ENCODE measurements around the gene CABLES2. TPM values are rescaled to one million over a fixed set of nuclear protein-coding genes. Genes with fewer than 3 reads are reported as not detected.

The CABLES2 gene
- total and polyA plus RNA-seq, 9 of the 15 experiments (the other 6 are each of a cell fraction or from before 2014, with no cell fraction given), result 0.46 to 4.2 (median 1.6) TPM

- Histone ChIP-seq H2AFZ (ENCODE audit: low read depth, low read length) (no peak overlapping the region), H3K9me1 (ENCODE audit: control insufficient read depth, insufficient read depth, low read length) (peaks cover 7% of the 10 kb centered on the region), H3K9me3 (replicated peaks; ENCODE audit: control insufficient read depth, insufficient read depth, low read depth, low read length) (no peaks in the 10 kb centered on the region), H3K4me1 (replicated peaks in 1 of 2; ENCODE audit: control insufficient read depth in 2 of 2, insufficient read depth in 2 of 2, low read length in 2 of 2) (peaks cover 14 to 90% of the 10 kb centered on the region in 2 experiments), H3K4me3 (no peak overlapping the region), H4K20me1 (replicated peaks; ENCODE audit: control insufficient read depth, insufficient read depth, low read length) (0 out of 2 replicates have a peak, but pooled peaks cover 6% of the 10 kb centered on the region), H3K27ac (ENCODE audit: extremely low read depth, low read depth, low read length) (no peak overlapping the region), H3K27me3 (ENCODE audit: control insufficient read depth in 2 of 2, insufficient read depth in 2 of 2, low read length in 2 of 2) (peaks cover 10 to 26% of the 10 kb centered on the region in 2 experiments; a peak in 4 of 5 replicates), H3K79me2 (ENCODE audit: control insufficient read depth, insufficient read depth, low read length) (no peaks in the 10 kb centered on the region), H3K4me2 (ENCODE audit: insufficient read depth, low read length) (no peak overlapping the region), H3K36me3 (ENCODE audit: control insufficient read depth, insufficient read depth, low read length) (no peaks in the 10 kb centered on the region), H3K9ac (ENCODE audit: insufficient read depth in 1 of 2, low read depth in 2 of 2, low read length in 2 of 2) (0 out of 4 replicates have a peak overlapping the region, but pooled peaks of 1 of the 2 experiments have one; percentile 0)
- FAIRE-seq (no peak), DNase-seq (ENCODE audit: extremely low read depth in 1 of 4, low spot score in 3 of 4) (peak; percentile 48 to 70 (median 60)), ATAC-seq (peak; percentile 63)
- TF ChIP-seq NFXL1 (CRISPR knock-in tag; IDR thresholded peaks at IDR 0.05) (no peak), NRF1 (conservative IDR thresholded peaks at IDR 0.05 in 1 of 2, IDR thresholded peaks at IDR 0.05 in 1 of 2) (no peak), CBFB (CRISPR knock-in tag; IDR thresholded peaks at IDR 0.05) (0 out of 2 replicates have a peak, but pooled peaks have one; percentile 26), ZBTB33 (CRISPR knock-in tag; IDR thresholded peaks at IDR 0.05) (peak; percentile 79), USF1 (CRISPR knock-in tag; IDR thresholded peaks at IDR 0.05) (peak; percentile 70)
- in situ Hi-C loops (cut with MboI), result loop anchor here (10.0 kb wide), 1 partner anchor 202 kb away; no protein-coding TSS in a partner anchor
- POLR2A ChIA-PET, result interaction anchor here (0.6 to 2.0 kb wide), 4 partner anchors 22 to 387 kb away, joined by 3 to 5 read pairs (median 4); no protein-coding TSS in a partner anchor
- no TSS peak for BruUV-seq (replicated peaks)
- intact Hi-C loops (cut with micrococcal nuclease), result no loop called here
- CTCF ChIA-PET (ENCODE audit: low intra/inter-chr PET ratio), result interaction anchor here (1.3 kb wide), 1 partner anchor 84 kb away, joined by 4 read pairs; no protein-coding TSS in a partner anchor
- 20% methylated on average over 18 of the region's 22 CpGs for WGBS (ENCODE audit: insufficient coverage, low coverage, missing lambda C conversion rate)
Observed at GRCh38 chr20:62412194-62413024, 5.3 kb upstream of the CABLES2 start.

All from K562 (cell line).